Mononuclear cell (primary cell): Measurements from ENCODE around the gene ALCAM. TPM values are rescaled to one million over a fixed set of nuclear protein-coding genes. Genes with fewer than 3 reads are reported as not detected.

Source experiments
- H3K27me3 ChIP-seq: 2 replicates; pipeline ENCODE4 v1.6.0; 2011; ENCODE audit warnings: low read length, control low read depth; ENCODE audit not compliant: insufficient read depth
- H3K4me1 ChIP-seq: 2 replicates; pipeline ENCODE4 v1.5.1; 2011; ENCODE audit warnings: mild to moderate bottlenecking, low read length, control low read depth; ENCODE audit not compliant: insufficient read depth
- H3K4me3 ChIP-seq: 2 replicates; pipeline ENCODE4 v1.5.1; 2011; ENCODE audit warnings: mild to moderate bottlenecking, low read length, moderate library complexity
- H3K9me3 ChIP-seq: 2 replicates; pipeline ENCODE4 v1.5.1; 2011; ENCODE audit warnings: low read depth, mild to moderate bottlenecking, control low read depth, low read length
- total RNA-seq: library from RNA; depleted of rRNA; stranded (reverse); fragments of >200 nt; gene quantifications from one replicate; pipeline ENCODE4 v1.2.3, GENCODE V29; 2012

ALCAM gene
- total RNA-seq = 13.4 TPM

- Histone ChIP-seq H3K27me3 (peaks cover 7% of the 10 kb centered on the region), H3K9me3 (no peaks in the 10 kb centered on the region), H3K4me3 (peak within 1 kb of the TSS; percentile 70), H3K4me1 (peaks cover 13% of the 10 kb centered on the region)
Observed at GRCh38 chr3:105366326-105367062, at the start of gene ALCAM. Gene ALCAM (plus strand): TSS chr3:105366909.

- H3K4me3 ChIP-seq = no peak overlapping the region
- no peaks in the 10 kb centered on the region for H3K27me3 ChIP-seq
- no peaks in the 10 kb centered on the region for H3K9me3 ChIP-seq
- no peaks in the 10 kb centered on the region for H3K4me1 ChIP-seq
Observed at GRCh38 chr3:105317841-105318240, 48.9 kb upstream of the ALCAM start.

DNA sequence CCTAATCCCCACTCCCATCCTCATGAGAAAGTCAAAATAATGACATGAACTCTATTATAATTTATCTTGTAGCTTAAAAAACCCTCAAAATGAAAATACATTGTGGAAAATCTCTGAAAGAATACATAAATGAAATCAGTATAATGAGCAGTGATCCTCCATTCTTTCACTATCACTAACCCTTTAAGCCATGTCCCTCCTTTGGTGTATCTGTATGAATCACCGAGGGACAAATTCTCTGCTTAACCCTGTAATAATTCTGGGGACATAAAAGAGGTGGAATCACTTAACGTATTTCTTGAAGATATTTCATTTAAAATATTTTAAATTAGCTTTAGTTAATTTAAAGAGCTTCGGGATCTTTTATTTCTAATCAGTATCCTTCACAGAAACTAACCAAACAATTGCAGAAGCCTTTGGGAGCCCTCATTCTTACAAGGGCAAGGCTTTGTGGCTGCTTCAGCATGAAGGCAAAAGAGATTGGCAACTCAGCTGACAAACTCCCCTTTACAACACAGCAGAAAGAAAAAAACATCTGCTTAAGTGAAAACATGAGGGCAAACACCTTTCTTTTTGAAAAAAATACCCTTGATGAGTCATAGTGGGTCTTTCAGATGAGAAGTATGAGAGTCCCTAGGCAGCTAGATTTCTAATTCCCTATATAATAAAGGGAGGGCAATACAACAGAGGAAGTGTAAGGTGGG lies 44.0 kb upstream of the ALCAM start:
- no peaks in the 10 kb centered on the region for H3K9me3 ChIP-seq
- H3K4me1 ChIP-seq = peaks cover 7% of the 10 kb centered on the region

GRCh38 chr3:105323274-105323599 lies 43.5 kb upstream of the ALCAM start:
- H3K9me3 ChIP-seq = no peaks in the 10 kb centered on the region
- H3K27me3 ChIP-seq = no peaks in the 10 kb centered on the region
- H3K4me1 ChIP-seq = peaks cover 9% of the 10 kb centered on the region
- no peak overlapping the region for H3K4me3 ChIP-seq

More for the DNA sequence above, 44.0 kb upstream of the ALCAM start:
- H3K27me3 ChIP-seq = no peaks in the 10 kb centered on the region
- no peak overlapping the region for H3K4me3 ChIP-seq

DNA sequence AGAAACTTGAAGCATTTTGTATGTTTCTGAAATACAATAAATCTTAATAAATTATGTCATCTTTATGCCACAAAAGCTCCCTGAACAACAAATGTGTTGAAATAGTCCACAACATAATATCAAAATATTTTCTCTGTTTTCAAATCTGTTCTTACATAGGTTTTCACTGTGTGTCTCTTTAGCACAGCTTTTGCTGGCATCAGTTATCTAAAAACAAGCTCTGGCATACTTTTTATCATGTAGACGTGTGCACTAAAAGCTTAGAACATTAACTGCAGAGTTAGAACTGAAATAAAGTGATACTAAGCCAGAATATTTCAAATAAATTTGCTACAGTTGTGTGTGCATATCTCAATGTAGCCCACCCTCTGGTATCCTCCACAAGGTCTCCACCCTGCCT lies 41.8 kb upstream of the ALCAM start:
- no peaks in the 10 kb centered on the region for H3K9me3 ChIP-seq
- peaks cover 12% of the 10 kb centered on the region for H3K4me1 ChIP-seq
- no peaks in the 10 kb centered on the region for H3K27me3 ChIP-seq
- no peak overlapping the region for H3K4me3 ChIP-seq

- Histone ChIP-seq H3K4me1 (peaks cover 12% of the 10 kb centered on the region), H3K27me3 (no peaks in the 10 kb centered on the region), H3K4me3 (no peak overlapping the region), H3K9me3 (no peaks in the 10 kb centered on the region)
Observed at GRCh38 chr3:105327662-105328337, 38.9 kb upstream of the ALCAM start.

- Histone ChIP-seq H3K27me3 (no peaks in the 10 kb centered on the region), H3K4me3 (no peak overlapping the region), H3K4me1 (peaks cover 12% of the 10 kb centered on the region)
Observed at GRCh38 chr3:105328338-105328730, 38.4 kb upstream of the ALCAM start.

GRCh38 chr3:105332961-105333360 lies 33.7 kb upstream of the ALCAM start:
- Histone ChIP-seq H3K4me1 (peaks cover 13% of the 10 kb centered on the region), H3K4me3 (no peak overlapping the region), H3K9me3 (no peaks in the 10 kb centered on the region), H3K27me3 (no peaks in the 10 kb centered on the region)

More at GRCh38 chr3:105328338-105328730, 38.4 kb upstream of the ALCAM start:
- no peaks in the 10 kb centered on the region for H3K9me3 ChIP-seq

DNA sequence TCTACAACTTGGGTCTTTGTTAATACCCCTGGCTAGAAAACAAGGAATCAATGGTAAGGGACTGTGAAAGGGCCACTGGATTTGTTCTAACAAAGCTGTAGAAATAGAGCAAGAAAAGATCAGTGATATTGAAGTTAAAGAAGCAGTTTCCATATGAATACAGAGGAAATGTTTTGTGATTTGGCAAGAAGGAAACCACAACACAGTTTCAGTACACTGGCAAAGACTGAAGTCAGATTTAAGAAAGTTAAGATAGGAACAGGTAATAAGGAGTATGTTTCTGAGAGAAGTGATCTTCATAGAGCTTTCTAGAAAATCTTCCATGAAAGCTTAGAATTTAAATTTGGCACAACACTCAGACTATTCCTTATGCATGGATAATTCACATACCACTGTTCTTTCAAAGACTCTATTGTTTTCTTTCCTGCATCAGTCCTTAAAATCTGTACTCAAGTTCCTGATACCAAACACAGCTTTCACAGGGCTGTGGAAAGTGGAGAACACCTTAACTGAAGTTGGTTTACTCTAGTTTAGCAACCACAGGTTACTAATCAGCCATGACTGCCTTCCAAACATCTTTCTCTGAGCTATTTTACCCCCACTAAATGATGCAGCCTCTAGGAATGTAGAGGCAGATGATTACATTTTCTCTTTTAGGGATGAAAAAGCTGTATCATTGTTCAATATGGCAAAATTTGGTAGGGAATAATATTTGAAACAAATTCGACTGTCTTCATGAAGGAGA lies 32.4 kb upstream of the ALCAM start:
- no peaks in the 10 kb centered on the region for H3K9me3 ChIP-seq
- H3K4me3 ChIP-seq = no peak overlapping the region
- H3K27me3 ChIP-seq = no peaks in the 10 kb centered on the region
- H3K4me1 ChIP-seq = peaks cover 8% of the 10 kb centered on the region

DNA sequence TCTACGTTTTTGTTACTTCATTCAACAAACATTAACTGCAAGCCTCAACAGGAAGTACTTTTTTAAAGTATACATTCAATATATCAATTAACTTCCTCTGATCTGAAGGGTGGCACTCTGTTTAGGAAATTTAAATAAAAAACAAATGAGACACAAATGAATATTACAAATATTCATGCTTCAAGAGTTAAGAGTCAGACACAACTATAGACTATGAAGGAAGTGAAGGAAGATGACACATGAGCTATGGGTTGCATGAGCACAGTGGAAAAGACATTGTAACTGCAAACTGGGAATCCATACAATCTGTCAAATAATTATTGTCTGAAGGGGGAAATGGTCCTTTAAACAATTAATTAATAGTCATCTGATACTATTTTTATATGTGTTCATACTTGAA lies 26.8 kb upstream of the ALCAM start:
- Histone ChIP-seq H3K4me3 (no peak overlapping the region), H3K27me3 (no peaks in the 10 kb centered on the region), H3K4me1 (no peaks in the 10 kb centered on the region), H3K9me3 (no peaks in the 10 kb centered on the region)

DNA sequence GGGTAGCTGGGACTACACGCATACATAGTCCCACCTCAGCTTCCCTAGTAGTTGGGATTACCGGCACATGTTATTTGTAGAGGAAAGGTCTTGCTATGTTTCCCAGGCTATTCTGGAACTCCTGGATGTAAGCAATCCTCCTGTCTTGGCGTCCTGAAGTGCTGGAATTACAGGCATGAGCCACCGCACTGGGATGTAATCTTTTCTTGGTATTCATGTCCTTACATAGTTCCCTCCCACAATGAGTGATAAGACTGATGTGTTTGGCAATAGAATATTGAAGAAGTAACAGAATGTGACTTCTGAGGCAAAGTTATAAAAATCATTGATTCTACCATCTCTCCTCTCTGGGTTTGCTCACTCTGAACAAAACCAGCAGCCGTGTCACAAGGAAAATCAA lies 22.7 kb upstream of the ALCAM start:
- H3K4me3 ChIP-seq = no peak overlapping the region
- no peaks in the 10 kb centered on the region for H3K27me3 ChIP-seq
- peaks cover 3% of the 10 kb centered on the region for H3K4me1 ChIP-seq
- no peaks in the 10 kb centered on the region for H3K9me3 ChIP-seq

DNA sequence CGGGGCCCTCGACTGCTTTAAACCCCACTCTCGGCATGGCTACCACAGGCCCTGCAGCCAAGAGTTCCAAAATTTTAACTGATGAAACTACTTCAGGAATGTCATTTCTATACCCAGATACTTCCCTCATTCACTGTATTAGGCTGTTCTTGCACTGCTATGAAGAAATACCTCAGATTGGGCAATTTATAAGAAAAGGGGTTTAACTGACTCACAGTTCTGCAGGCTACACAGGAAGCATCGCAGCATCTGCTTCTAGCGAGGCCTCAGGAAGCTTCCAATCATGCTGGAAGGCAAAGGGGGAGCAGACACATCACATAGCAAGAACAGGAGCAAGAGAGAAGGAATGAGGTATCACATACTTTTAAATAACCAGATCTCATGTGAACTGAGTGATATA lies 21.6 kb upstream of the ALCAM start:
- no peak overlapping the region for H3K4me3 ChIP-seq

DNA sequence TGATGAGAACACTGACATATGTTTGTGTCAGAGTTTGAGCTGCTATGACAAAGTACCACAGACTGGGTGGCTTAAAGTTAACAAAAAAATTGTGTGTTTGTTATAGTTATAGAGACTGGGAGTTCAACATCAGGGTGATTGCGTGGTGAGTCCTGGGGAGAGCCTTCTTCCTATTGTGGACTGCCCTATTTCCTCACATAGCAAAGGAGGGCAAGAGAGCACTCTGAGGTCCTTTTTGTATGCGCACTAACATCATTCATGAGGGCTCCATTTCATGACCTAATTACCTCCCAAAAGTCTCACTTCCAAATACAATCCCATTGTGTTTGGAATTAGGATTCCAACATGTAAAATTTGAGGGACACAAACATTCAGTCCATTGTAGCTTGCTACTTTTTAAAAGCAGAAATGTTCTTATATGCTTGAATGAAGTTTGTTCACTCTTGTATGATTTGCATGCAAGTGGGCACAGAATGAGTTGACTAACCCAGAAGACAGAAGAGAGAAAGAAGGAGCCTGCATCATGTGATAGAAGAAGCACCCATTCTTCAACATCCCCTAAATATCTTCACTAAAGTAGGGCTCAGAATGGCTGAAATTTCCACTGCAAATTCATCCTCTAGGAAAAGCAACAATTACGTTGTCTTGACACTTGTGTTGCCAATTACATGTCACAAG lies 18.9 kb upstream of the ALCAM start:
- Histone ChIP-seq H3K9me3 (no peaks in the 10 kb centered on the region), H3K27me3 (peaks cover 4% of the 10 kb centered on the region), H3K4me3 (no peak overlapping the region), H3K4me1 (peaks cover 8% of the 10 kb centered on the region)

More for the DNA sequence above, 21.6 kb upstream of the ALCAM start:
- Histone ChIP-seq H3K27me3 (no peaks in the 10 kb centered on the region), H3K4me1 (peaks cover 3% of the 10 kb centered on the region), H3K9me3 (no peaks in the 10 kb centered on the region)

GRCh38 chr3:105348307-105348706 lies 18.4 kb upstream of the ALCAM start:
- H3K4me1 ChIP-seq = peaks cover 13% of the 10 kb centered on the region
- no peaks in the 10 kb centered on the region for H3K9me3 ChIP-seq
- H3K4me3 ChIP-seq = no peak overlapping the region
- peaks cover 5% of the 10 kb centered on the region for H3K27me3 ChIP-seq
